RWPE2 (cell line): ENCODE results near the gene TMEM121.
"Not testable (repeated sequence)": the region's sequence is repeated elsewhere in the genome, so short reads cannot be mapped to it uniquely, and the experiment has no call there.

ENCODE experiments used
- ATAC-seq: fragments of 200-7000 bp; cut with Tn5 transposase; 3 replicates; pipeline ENCODE4 v1.9.1; 2021; ENCODE audit warnings: low read depth
- DNase-seq: peaks from one replicate; pipeline ENCODE4 v3.0.0-alpha.2; 2020; ENCODE audit warnings: low spot score
- H3K27ac ChIP-seq: fragments of 450-650 bp; 2 replicates; pipeline ENCODE4 v1.5.1; 2017; ENCODE audit warnings: mild to moderate bottlenecking; ENCODE audit not compliant: poor library complexity, severe bottlenecking
- H3K27me3 ChIP-seq: fragments of 250-450 bp; sonication (Bioruptor Pico); 2 replicates; pipeline ENCODE4 v1.5.1; 2021; ENCODE audit warnings: mild to moderate bottlenecking, moderate library complexity; ENCODE audit not compliant: insufficient read depth, poor library complexity, severe bottlenecking
- H3K36me3 ChIP-seq: fragments of 250-450 bp; sonication (Bioruptor Pico); 2 replicates; pipeline ENCODE4 v1.5.1; 2020; ENCODE audit warnings: low read depth, mild to moderate bottlenecking, moderate library complexity
- H3K4me1 ChIP-seq: fragments of 250-450 bp; sonication (Bioruptor Pico); 2 replicates; pipeline ENCODE4 v1.5.1; 2021; ENCODE audit warnings: mild to moderate bottlenecking, moderate library complexity; ENCODE audit not compliant: insufficient read depth, poor library complexity, severe bottlenecking
- H3K4me3 ChIP-seq: fragments of 250-450 bp; sonication (Bioruptor Pico); 2 replicates; pipeline ENCODE4 v1.5.1; 2021; ENCODE audit warnings: mild to moderate bottlenecking, moderate library complexity; ENCODE audit not compliant: severe bottlenecking
- H3K9me3 ChIP-seq: fragments of 250-450 bp; sonication (Bioruptor Pico); 2 replicates; pipeline ENCODE4 v1.5.1; 2021; ENCODE audit warnings: mild to moderate bottlenecking, moderate library complexity; ENCODE audit not compliant: severe bottlenecking
- TF ChIP-seq, protein P1 (sequence below): fragments of 450-650 bp; IDR thresholded peaks from one replicate; pipeline ENCODE4 v1.5.1; 2017; ENCODE audit warnings: mild to moderate bottlenecking, moderate library complexity; ENCODE audit not compliant: poor library complexity, severe bottlenecking

The TMEM121 gene

DNA sequence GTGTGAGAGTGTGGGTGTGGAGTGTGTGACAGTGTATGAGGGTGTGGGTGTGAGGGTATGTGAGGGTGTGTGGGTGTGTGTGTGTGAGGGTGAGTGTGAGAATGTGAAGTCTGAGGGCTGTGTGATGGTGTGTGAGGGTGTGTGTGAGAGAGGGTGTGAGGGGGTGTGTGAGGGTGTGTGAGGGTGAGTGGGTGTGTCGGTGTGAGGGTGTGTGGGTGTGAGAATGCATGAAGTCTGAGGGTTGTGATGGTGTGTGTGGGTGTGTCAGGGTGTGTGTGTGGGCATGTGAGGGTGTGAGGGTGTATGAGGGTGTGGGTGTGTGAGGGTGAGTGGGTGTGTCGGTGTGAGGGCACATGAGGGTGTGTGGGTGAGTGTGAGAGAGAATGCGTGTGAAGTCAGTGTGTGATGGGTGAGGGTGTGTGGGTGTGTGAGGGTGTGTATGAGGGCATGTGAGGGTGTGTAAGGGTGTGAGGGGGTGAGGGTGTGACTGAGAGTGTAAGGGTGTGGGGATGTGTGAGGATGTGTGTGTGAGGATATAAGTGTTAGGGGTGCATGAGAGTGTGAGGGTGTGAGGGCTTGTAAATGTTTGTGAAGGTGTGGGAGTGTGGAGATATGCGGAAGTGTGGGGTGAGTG, 36.4 kb downstream of the TMEM121 start:
- H3K4me3 ChIP-seq, result no peak overlapping the region

DNA sequence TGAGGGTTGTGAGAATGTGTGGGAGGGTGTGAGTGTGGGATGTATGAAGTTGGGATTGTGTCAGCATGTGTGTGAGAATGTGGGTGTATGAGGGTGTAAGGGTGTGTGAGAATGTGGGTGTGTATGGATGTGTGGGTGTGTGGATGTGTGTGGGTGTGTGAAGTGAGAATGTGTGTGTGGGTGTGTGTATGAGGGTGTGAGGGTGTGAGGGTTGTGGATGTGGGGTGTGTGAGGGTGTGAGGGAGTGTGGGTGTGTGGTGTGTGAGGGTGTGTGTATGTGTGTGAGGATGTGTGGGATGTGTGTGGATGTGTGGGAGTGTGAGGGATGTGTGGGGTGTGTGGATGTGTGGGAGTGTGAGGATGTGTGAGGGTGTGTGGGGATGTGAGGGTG, 37.0 kb downstream of the TMEM121 start:
- no peak overlapping the region for H3K4me3 ChIP-seq
- H3K9me3 ChIP-seq, result no peaks in the 10 kb centered on the region
- no peak overlapping the region for H3K27ac ChIP-seq
- TF ChIP-seq, protein P1, sequence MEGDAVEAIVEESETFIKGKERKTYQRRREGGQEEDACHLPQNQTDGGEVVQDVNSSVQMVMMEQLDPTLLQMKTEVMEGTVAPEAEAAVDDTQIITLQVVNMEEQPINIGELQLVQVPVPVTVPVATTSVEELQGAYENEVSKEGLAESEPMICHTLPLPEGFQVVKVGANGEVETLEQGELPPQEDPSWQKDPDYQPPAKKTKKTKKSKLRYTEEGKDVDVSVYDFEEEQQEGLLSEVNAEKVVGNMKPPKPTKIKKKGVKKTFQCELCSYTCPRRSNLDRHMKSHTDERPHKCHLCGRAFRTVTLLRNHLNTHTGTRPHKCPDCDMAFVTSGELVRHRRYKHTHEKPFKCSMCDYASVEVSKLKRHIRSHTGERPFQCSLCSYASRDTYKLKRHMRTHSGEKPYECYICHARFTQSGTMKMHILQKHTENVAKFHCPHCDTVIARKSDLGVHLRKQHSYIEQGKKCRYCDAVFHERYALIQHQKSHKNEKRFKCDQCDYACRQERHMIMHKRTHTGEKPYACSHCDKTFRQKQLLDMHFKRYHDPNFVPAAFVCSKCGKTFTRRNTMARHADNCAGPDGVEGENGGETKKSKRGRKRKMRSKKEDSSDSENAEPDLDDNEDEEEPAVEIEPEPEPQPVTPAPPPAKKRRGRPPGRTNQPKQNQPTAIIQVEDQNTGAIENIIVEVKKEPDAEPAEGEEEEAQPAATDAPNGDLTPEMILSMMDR, result no peak
- H3K36me3 ChIP-seq, result no peaks in the 10 kb centered on the region
- H3K4me1 ChIP-seq, result no peaks in the 10 kb centered on the region
- ATAC-seq, result no peak
- DNase-seq, result peak; percentile 18
- no peaks in the 10 kb centered on the region for H3K27me3 ChIP-seq

More for the DNA sequence above, 36.4 kb downstream of the TMEM121 start:
- ATAC-seq, result no peak
- DNase-seq, result peak; percentile 45
- TF ChIP-seq, protein P1, result no peak
- Histone ChIP-seq H3K4me1 (no peaks in the 10 kb centered on the region), H3K9me3 (no peaks in the 10 kb centered on the region), H3K27ac (no peak overlapping the region), H3K36me3 (no peaks in the 10 kb centered on the region), H3K27me3 (no peaks in the 10 kb centered on the region)

DNA sequence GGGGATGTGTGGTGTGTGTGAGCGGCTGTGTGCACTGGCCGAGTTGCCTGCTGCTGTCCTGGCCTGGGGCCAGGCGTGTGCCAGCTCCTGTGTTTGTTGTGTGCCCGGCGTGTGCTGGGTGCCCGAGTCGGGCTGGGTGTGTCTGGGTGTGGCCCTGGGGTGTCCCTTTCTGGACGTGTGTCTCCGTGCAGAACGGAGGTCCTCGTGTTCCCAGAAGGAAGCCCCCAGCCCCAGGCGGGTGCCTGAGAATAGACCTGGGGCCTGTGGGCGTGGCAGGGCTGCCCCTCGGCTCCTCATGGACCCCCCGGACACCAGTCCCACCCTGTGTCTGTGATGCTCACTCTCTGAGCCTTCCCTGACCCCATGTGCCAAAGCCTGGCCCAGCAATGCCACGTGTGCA, 38.2 kb downstream of the TMEM121 start:
- DNase-seq, result peak; percentile 24
- not testable (repeated sequence) for ATAC-seq, H3K27me3 ChIP-seq, H3K4me1 ChIP-seq, H3K27ac ChIP-seq, H3K4me3 ChIP-seq, H3K9me3 ChIP-seq, H3K36me3 ChIP-seq

DNA sequence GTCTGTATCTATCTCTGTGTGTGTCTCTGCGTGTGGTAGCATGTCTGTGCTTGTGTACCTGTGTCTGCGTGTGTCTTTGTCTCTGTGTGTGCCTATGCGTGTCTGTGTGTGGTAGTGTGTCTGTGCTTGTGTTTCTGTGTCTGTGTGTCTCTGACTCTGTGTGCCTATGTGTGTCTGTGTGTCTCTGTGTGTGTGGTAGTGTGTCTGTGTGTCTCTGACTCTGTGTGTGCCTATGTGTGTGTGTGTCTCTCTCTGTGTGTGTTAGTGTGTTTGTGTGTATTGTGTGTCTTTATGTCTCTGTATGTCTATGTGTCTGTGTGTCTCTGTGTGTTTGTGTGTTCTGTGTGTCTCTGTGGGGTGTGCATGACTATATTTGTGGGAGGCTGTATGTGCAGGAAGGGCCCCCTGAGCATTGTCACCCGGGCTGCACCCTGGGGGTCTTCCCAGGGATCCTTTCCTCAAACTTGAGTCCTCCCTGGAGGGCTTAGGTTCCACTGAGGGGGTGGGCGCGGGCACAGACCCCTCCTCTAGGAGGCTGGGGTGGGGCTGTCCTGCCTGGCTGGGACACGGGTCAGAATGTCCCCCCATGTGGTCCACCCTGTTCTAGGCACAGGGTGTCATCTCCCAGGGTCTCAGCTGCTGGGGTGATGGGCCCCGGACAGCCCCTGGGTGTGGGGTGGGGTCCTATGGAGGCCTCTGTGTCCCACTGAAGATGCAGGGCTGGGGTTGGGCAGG, 39.0 kb downstream of the TMEM121 start:
- not testable (repeated sequence) for ATAC-seq, H3K9me3 ChIP-seq, H3K4me3 ChIP-seq, H3K27me3 ChIP-seq, H3K36me3 ChIP-seq, H3K27ac ChIP-seq, H3K4me1 ChIP-seq
- DNase-seq, result peak; percentile 70

DNA sequence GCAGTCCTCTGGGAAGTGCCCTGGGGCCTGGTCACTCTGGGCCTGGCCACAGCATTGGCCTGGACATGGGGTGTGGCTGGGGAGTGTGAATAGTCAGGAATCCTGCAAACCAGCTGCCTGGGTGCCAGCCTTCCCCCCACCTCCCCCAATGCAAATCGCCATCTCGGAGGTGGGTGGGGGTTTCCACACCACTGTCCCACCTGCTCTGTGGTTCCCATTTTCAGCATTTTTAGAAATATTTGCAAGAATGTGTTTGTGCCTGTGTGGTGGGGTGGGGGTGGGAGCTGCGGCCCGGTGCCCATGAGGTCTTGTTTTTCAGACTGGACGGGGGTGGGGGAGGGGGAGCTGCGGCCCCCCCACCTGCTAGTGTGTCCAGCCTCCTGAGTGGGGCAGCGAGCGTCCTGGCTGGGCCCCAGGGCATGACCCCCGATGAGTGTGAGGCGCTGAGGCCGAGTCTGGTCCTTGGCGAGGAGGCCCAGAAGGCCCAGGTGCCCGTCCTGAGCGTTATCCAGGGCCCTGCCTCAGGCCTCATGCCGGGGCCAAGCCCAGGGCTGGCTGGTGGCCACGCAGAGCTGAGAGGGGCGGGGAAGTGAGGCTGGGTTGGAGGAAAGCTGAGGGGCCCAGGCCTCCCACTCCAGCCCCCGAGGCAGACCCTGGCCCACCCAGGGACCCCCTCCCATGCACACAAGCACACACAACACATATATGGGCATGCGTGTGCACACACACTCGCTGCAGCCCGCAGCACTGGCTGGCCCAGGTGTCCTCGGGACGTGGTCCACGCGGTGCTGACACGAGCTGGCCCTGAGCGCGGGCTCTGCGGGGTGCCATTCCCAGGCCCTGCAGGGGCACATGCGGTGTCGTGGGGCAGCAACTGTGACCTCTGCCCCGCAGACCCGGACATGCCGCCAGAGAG, 40.1 kb downstream of the TMEM121 start:
- not testable (repeated sequence) for H3K27ac ChIP-seq, H3K27me3 ChIP-seq, H3K4me3 ChIP-seq, ATAC-seq, H3K9me3 ChIP-seq, H3K4me1 ChIP-seq, H3K36me3 ChIP-seq
- peak; percentile 43 for DNase-seq

DNA sequence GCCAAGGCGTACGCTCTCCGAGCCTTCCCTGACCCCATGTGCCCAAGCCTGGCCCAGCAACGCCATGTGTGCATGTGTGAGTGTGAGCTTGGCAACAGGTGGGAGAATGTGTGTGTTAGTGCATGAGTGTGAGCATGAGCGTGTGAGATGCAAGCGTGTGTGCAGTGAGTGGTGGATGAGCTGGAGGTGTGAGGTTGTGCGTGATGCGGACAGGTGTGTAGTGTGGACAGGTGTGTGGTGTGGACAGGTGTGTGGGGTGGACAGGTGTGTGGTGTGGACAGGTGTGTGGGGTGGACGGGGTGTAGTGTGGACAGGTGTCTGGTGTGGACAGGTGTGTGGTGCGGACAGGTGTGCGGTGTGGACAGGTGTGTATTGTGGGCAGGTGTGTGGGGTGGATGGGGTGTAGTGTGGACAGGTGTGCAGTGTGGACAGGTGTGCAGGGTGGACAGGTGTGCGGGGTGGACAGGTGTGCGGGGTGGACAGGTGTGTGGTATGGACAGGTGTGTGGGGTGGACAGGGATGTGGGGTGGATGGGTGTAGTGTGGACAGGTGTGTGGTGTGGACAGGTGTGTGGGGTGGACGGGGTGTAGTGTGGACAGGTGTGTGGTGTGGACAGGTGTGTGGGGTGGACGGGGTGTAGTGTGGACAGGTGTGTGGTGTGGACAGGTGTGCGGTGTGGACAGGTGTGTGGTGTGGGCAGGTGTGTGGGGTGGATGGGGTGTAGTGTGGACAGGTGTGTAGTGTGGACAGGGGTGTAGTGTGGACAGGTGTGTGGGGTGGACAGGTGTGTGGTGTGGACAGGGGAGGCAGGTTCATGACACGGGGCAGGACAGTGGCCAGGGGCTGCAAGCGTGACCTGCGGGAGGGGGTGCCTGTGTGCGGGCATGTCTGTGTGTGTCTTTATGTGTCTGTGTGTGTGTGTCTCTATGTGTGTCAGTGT, 41.1 kb downstream of the TMEM121 start:
- not testable (repeated sequence) for H3K4me1 ChIP-seq, H3K27me3 ChIP-seq, H3K9me3 ChIP-seq, H3K27ac ChIP-seq, ATAC-seq, H3K4me3 ChIP-seq, H3K36me3 ChIP-seq
- peak; percentile 52 for DNase-seq

DNA sequence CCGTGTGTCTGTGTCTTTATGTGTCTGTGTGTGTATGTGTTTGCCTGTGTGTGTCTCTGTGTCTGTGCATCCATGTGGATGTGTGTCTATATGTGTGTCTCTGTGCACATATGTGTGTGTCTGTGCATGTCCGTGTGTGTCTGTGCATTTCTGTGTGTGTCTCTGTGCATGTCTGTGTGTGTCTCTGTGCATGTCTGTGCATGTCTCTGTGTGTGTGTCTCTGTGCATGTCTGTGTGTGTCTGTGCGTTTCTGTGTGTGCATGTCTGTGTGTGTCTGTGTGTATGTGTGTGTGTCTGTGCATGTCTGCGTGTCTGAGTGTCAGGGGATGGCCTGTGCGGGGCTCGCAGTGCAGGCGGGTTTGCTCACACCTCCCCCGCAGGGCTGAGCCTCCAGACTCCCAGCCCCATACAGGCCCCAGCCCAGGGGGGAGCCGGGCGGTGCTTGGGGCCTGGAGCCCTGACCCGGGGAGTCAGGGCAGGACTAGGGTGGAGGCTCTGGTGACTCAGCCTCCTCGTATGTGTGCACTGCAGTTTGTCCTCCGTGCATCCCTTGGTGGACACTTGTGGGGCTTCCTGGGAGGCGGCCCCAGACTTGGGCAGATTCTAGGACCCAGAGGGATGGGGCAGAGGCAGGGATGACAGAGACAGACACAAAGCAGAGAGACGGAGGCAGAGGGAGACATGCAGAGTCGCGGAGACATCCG, 41.9 kb downstream of the TMEM121 start:
- H3K36me3 ChIP-seq, H3K9me3 ChIP-seq, H3K4me1 ChIP-seq, H3K27me3 ChIP-seq, H3K4me3 ChIP-seq, H3K27ac ChIP-seq: not testable (repeated sequence)
- DNase-seq (peak; percentile 34), ATAC-seq (peak; percentile 84)
